Activated naive CD8-positive, alpha-beta T cell treated with anti-CD3 and anti-CD28 coated beads, Interleukin-2, amount 50 U/mL, for 16 hours (primary cell): ENCODE measurements around the gene PTGS1.
"Not testable (repeated sequence)": the region's sequence is repeated elsewhere in the genome, so short reads cannot be mapped to it uniquely, and the experiment has no call there.

Experiments used
- DNase-seq: peaks from one replicate; pipeline ENCODE4 v3.0.0-alpha.2; 2020; ENCODE audit warnings: low read depth, low spot score

Gene PTGS1

DNA sequence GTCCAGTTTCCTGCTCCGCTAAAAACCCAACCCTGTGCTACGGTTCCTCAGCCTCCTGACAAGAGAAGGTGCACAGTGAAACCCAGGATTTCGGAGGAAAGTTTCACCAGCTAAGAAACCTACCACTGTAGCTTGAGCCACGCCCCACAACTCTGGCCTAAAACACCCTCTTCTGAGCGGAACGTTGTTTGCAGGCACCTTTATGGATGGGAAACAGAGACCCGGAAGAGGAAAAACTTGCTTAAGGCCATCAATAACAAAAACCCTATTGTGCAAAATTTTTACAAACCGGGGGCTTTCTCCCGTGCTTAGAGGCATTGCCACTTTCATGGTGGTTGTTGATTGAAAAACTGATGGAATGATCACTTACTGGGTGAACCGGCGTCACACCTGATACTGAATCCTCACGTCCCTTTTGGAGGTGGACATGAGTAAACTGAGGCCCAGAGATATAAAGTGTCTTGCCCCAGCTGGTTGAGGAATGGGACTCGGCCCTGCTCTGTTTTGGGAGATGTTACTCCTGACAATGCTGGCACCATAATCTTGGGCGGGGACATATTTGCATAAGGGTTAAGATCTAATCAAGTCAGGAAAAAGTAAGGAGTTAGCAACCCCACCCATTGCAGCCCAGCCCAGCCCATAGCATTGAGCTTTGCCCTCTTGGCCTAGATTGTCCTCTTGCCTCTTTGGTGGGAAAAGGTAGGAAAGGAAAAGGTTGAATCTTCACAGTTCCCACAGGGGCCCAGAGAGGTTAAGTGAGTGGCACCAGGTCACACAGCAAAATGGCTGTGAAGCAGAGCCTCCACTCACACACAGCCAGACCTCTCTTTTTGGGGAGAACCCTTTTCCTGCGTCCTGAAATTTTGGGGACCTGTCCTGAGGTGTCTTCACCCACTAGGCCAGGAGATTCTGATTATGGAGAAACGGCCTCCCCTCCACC lies 23.2 kb upstream of the PTGS1 start:
- no peak for DNase-seq

DNA sequence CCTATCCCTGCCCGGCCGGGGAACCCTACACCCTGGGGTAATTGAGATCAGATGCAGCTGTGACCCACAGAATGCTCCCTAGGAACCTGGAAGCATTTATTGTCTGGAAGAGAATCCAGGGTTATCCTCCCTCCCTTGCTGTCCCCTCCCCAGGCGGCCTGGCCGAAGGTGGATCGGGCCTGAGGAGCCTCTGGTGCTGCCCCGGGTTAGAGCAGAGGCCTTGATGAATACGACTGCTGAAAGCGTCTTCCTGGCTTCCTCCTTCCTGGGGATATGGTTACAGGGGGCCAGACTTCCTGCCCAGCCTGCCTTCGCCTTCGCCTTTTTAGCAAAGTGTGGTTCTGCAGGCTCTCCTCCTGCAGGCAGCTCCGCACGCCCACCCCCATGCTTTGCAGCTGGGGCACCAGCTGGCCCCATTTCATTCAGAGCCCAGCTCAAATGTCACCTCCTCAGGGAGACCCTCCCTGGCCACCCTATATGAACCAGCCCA lies 22.5 kb upstream of the PTGS1 start:
- DNase-seq = no peak

DNA sequence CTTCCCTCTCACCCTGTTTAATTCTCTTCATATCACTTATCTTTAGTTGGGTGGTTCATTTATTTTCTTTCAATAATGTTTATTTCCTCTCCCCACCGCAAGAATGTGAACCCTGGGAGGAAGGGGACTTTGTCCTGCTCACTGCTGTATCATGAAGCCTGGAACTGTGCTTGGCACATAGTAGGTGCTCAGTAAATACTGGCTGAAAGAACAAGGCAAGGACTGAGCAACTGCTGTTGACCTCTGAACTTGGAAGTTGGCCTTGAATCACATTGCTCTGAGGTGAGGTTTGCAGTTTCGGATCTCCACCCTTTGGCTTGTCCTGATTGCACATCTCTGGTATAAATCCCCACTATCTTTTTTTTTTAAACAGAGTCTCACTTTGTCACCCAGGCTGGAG lies 22.0 kb upstream of the PTGS1 start:
- DNase-seq = no peak

DNA sequence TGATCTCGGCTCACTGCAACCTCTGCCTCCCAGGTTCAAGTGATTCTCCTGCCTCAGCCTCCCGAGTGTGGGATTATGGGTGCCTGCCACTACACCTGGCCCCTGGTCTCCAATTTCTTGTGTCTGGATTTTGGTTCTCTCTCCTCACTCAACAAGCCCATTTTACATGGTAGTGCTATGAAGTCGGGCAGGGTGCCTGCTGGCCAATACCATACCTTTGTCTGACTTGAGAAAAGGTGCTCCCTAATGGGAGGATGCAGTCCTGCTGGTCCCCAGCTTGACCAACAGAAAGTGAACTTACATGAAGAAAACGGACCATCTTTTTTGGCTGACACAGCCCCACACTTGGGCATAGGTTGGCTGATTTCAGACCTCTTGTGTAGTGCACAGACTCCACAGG lies 21.6 kb upstream of the PTGS1 start:
- DNase-seq = no peak

DNA sequence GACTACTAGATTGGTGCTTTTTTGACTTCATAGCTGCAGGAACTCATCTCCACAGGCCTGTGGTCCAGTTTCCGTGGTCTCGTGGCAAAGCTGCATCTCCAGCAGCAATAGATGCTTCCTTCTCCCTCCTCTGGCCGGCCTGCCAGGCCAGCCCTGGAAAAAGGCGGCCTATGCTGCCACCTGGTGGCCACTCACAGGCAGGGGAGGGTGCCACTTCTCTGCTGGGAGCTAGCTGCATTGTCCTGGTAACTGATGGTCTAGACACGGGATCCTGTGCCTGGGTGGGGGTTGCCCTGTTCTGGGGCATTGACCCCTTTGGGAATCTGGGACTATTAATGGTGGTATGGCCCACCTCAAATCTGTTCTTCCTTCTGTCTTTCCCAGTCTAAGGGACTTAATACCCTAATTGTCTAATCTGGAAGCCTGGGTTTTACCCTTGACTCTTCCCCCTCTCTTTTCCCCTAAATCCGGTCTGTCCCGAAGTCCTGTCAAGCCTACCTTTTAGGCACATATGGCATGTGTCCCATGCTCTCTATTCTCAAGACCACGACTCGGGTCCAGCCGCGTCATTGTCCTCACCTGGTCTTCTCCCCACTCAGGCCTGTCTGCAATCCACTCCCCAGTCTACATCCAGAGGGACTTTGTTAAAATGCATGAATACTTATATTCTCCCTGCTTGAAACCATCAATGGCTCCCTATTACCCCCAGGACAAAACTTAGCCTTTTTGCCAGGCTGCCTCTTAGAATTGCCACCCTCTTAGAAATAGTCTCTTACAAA lies 20.1 kb upstream of the PTGS1 start:
- DNase-seq = peak; percentile 54

DNA sequence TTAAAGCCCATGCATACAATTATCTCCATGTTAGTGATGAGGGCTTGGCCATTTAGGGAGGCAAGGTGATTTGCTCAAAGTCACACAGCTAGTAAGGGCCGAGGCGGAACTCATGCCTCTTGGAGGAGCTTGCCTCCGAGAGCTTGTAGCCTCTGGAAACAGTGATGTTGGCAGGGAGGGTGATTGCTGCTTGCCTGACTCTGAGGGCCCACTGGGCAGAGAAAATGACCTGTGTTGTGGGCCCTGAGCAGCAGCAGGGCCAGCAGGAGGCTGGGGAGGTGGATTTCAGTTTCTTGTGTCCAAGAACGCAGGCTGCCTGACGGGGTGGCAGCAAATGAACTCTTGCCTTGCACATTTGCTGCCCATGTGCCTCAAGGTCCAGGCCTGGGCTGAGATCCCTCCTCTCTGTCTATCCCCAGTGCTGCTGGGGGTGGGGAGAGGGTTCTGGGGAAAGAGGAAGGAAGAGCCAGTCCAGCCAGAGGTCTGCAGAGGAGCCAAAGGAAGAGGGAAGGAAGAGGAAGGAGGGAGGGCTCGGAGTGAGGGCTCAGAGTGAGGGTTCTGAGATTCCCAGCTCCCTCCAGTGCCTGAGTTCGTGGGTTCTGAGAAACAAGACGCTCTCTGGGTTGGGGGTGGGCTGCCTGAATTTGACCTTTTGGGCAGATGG lies 16.2 kb upstream of the PTGS1 start:
- no peak for DNase-seq

DNA sequence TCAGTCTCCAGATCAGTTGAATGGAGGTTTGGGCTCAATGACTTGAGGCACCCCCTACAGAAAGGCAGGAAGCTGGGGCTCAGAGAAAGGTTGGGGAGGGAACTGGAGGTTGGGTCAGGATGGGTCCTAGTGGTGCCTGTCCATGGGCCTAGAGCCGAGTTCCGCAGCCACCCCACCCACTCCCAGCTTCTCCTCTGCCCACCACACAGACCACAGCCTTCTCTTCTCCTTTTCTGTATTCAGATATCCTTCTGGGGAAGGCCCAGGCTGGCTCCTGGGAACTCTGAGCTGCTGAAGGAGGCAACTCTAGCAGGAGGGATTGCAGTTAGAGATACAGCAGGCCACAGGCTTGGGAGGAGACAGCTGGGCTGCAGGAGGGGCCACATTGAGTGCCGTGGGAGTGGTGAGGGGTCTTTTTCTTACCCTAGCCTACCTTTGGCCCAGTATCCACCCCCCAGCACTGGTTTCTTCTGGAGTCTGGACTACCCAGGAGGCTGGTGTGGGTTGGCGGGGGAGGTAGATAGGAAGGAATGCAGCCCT lies 15.4 kb upstream of the PTGS1 start:
- DNase-seq = no peak

DNA sequence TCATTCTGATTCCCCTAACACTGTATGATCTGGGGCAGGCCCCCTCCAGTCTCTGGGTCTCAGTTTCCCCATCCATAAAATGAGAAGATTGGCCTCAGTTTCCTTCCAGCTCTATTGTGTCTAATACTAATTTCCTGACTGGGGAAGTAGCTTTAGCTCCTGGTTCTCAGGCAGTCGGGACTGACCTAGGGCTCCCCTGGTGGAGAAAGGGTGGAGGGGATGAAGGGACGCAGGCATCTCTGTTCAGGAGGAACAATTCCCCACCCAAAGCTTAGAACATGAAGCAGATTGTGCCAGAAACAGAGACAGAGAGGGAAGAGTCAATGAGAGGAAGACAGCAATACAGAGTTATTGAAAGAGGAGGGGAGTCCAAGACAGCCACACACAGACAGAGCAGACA lies 14.2 kb upstream of the PTGS1 start:
- DNase-seq = no peak

DNA sequence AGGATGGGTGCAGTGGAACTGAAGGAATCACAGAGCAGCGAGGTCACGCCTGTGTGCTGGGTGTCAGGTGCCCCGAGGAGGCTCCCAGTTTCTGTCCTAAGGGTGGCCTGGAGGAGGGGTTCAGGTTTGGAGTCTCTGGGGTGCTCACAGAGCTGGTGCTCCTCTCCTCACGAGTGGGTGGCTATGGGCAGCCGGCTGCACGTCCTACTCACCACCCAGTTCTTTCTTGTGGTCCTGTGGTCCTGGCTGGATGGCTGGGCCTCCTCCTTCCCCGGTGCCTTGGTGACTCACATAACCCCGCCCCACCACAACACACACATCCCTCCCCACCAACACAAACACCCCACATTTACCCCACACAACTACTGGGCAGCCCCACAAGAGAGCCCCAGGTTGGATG lies 9.9 kb upstream of the PTGS1 start:
- DNase-seq = no peak

DNA sequence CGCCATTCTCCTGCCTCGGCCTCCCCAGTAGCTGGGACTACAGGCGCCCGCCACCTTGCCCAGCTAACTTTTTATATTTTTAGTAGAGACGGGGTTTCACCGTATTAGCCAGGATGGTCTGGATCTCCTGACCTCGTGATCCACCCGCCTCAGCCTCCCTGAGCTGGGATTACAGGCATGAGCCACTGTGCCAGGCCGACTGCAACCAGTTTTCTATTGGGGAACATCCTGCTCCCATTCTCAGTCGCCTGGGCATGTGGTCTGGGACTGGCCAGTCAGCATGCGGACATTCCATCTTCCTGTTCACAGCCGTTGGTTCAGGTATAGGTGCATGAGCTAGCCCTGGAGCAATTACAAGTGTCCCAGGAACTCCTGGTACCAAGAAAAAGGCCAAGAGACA lies 7.7 kb upstream of the PTGS1 start:
- DNase-seq = not testable (repeated sequence)

DNA sequence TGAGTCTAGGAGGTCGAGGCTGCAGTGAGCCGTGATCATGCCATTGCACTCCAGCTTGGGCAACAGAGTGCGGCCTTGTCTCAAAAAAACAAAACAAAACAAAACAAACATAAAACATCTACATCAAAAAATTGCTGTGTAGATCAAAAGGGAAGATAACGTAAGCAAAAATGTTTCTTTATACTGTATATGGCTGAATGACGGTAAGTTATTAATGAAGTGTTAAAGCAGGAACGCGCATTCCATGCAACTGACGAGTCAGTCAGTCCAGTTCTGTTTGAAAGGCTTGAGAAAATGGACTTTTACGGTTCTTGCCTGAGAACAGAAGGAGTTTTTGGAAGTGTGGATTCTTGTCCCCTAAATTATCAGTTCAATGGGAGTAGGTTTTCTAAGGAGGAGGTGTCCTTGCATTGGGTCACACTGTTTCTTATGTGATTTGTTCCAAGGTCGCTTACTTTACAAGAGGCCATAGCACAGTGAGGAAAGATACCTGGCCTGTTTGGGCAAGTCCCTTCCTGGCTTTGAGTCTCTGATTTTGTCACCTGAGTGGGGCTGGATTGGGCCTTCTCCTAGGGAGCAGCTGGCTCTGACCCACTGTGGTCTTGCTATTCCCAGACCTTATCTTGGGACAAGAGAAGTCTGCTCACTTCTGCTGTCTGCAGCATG lies 6.6 kb upstream of the PTGS1 start:
- no peak for DNase-seq

DNA sequence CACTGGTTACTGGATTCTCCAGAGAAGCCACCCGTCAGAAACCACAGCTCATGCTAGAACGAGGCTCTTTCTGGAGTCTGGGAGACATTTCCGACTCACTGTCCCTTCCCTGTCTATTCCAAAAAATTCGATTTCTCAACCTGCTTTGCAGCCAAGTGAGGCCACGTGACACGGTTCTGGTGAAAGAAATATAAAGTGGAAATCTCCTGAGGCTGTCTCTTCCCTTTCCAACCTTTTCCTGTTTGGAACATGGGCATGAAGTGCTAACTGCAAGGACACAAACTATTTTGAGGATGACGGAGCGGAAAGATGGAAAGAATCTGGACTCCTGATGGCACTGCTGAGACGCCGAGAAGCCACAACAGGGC lies 6.1 kb upstream of the PTGS1 start:
- no peak for DNase-seq

DNA sequence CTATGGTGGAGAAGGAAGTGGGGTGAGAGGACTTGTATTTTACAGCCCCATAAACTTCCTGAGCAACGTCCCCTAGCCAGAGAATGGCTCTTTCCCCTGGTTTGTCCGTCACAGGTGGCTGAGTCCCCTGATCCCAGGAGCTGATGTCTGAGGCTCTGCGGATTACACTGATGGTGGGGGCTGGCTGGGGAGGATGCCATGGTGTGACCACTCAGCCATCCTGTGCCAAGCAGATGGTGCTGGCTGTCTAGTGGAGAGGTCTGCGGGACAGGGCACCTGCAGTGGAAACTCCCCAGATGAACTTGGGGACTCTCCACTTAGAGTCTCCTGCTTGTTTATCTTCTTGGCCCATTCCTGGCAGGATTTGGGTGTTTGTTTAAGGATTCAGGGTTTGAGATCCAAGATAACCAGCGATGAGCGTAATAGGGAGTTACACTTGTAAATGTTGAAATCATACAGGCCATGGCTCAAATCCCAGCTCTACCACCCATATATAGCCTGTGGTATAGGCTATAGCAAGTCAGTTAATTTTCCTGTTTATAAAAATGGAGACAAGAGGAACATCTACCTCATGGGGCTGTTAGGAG lies 4.7 kb upstream of the PTGS1 start:
- DNase-seq = no peak

DNA sequence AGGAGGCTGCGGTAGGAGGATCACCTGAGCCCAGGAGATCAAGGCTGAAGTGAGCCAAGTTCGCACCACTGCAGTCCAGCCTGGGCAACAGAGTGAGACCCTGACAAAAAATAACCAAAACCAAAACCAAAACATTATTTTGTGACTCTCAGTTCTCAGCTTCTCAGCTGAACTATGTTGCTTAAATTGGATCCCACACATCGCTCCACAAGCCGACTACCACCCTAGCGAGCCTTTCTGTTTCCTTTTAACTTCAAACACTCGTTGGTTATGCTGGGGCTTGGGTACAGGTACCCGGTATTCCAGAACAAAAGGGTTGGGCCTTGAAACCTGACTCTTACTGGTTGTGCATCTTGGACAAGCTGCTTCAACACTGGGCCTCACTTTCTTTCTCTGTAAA lies 3.8 kb upstream of the PTGS1 start:
- DNase-seq = no peak

DNA sequence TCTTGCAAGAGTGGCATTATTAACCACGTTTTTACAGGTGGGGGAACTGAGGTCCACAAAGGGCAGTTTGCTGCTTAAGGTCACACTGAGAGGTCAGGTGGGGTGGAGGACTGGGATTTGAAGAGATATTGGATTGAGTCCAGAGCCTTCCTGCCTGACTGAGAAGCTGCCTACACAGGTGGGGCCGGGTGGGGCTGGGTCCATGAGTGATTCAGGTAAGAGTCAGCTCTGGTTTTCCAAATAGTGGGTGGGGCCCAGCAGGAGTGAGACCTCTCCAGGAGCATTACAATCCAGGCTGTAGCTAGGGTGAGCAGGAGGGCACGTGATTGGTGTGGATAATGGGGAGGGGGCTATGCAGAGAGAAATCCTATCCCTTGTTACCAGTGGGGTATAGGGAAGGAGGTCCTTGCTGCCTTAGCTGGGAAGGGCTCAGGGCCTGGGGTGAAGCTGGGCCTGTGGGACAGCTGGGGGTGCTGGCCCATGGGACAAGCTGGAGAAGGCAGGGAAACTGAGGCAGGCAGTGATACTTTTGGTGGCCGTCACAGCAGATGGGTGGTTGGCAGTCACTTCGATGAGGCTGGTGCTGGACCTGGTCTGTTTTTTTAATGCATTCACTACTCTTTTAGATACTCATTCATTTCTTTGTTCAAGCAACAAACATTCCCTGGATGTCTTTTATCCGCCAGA lies 2.9 kb upstream of the PTGS1 start:
- DNase-seq = no peak

DNA sequence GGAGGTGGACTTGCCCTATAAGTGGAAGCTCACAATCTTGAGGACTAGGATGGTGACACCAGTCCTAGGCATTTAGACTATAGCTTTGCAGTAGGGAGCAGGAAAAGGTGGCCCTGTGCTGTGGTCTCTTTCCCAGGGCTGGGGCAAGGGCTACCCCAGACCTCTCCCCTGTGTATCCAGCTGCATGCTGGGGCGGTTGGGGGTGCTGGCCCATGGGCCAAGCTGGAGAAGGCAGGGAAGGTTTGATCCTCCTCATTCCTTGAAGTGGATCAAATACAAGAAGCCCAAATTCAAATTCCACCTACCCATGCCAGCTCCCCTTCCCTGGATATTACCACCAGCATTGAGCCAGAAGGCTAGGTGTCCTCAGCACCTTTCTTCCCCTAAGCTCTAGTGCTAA lies 2.2 kb upstream of the PTGS1 start:
- no peak for DNase-seq

DNA sequence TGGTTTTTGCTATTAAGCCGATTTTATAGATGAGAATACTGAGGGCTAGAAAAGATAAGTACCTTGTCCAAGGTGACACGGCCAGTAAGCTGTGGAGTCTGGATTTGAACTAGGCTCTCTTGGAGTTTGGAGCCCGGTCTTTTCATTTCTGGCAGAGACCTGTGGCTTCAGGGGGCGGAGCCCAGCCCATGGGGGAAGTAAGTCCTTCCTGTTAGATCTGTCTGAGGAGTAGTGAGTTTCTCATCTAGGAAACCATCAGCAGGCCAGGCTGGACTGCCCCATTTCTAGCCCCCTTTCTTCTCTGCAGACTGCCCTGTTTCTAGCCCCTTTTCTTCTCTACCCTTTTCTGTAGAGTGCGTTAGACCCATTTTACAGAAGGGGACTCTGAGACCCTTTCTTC lies 521 bp upstream of the PTGS1 start:
- no peak for DNase-seq

DNA sequence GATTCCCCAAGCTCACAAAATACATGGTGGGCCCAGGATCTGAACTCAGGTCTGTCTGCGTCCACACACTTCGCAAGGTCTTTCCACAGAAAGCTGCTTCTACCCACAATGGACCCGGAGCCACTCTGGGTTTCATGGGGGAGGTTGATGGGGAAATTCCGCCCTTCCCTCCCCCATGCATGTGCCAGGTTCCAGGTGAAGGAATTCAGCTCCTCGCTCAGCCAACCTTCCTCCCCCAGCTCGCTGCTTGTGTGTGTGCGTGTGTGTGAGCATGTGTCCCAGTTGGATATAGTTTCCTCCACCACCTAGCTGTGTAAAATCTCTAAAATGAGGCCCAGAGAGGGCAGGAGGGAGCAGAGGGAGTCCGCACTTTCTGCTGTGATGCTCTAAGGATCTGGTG lies 1.0 kb downstream of the PTGS1 start:
- DNase-seq = no peak

DNA sequence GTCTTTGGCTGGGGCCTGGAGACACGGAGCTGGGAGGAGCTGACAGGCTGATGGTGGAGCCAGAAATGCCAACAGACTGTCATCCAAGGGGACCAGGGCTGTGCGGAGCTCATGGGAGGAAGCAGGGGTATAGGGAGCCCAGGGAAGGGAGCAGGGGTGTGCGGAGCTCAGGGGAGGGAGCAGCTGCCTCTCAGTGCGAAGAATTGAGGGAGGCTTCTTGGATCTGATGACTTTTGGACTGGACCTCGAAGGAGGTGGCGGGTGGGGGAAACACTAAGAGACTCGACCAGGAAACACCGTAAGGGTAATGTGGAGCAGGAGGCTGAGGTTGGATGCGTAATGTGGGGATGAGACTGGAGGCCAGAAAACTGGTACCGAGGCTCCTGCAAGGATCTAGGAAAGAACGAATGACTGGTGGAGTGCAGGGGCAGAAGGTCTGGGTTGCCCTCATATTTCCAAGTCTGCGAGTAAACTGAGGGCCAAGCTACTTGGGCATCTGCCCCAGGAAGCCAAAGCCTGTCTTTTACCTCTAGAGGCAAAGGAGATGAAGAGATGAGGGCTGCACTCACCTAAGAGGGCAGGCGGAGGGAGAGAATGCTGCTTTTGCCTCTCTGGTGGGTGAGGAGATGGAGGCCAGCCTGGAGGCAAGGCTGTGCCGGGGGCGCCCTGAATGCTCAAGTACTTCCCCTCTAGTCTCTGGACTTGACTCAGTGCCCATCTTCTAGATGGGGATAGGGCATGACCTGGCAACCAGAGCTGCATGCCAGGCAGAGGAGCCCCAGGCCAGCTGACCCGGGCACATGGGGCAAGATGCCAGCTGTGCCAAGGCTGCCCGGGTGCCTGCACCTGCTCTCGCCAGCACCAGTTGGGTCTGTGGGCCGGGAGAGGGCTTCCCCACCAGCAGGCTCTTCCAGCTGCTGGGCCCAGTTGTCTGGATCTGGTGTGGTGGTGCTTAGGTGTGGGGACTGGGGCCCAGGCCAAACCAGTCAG lies 2.3 kb downstream of the PTGS1 start:
- DNase-seq = no peak
